Loucy (cell line): ENCODE data around the gene SYNE1.
"Not testable (repeated sequence)": the region's sequence is repeated elsewhere in the genome, so short reads cannot be mapped to it uniquely, and the experiment has no call there.

Experiments
- H2AFZ ChIP-seq: fragments of 200-600 bp; sonication (generic); 2 replicates; pipeline ENCODE4 v1.6.0; 2016; ENCODE audit warnings: antibody characterized with exemption, mild to moderate bottlenecking, low read length, moderate library complexity
- H3F3A ChIP-seq: fragments of 200-600 bp; 2 replicates; pipeline ENCODE4 v1.6.0; 2016; ENCODE audit warnings: antibody characterized with exemption, low read depth, mild to moderate bottlenecking
- H3K27me3 ChIP-seq: fragments of 200-600 bp; sonication (generic); 2 replicates; pipeline ENCODE4 v1.6.1; 2014; ENCODE audit warnings: low read length, mild to moderate bottlenecking; ENCODE audit not compliant: insufficient read depth, poor library complexity, severe bottlenecking
- H3K36me3 ChIP-seq: fragments of 200-600 bp; sonication (generic); 2 replicates; pipeline ENCODE4 v1.6.1; 2016; ENCODE audit warnings: low read length; ENCODE audit not compliant: insufficient read depth
- H3K4me1 ChIP-seq: fragments of 200-600 bp; sonication (generic); 2 replicates; pipeline ENCODE4 v1.5.1; 2014; ENCODE audit warnings: low read length, mild to moderate bottlenecking; ENCODE audit not compliant: insufficient read depth, poor library complexity, severe bottlenecking
- H3K4me2 ChIP-seq: fragments of 200-600 bp; sonication (generic); 2 replicates; pipeline ENCODE4 v1.6.0; 2014; ENCODE audit warnings: antibody characterized with exemption, low read length, low read depth, mild to moderate bottlenecking; ENCODE audit not compliant: poor library complexity, severe bottlenecking
- H3K4me3 ChIP-seq: fragments of 200-600 bp; sonication (generic); 2 replicates; pipeline ENCODE4 v1.5.1; 2014; ENCODE audit warnings: low read length, mild to moderate bottlenecking, mixed read lengths; ENCODE audit not compliant: poor library complexity, severe bottlenecking
- H3K79me2 ChIP-seq: fragments of 200-600 bp; sonication (generic); 2 replicates; pipeline ENCODE4 v1.6.1; 2014; ENCODE audit warnings: low read length; ENCODE audit not compliant: insufficient read depth
- H3K9ac ChIP-seq: fragments of 200-600 bp; sonication (generic); 2 replicates; pipeline ENCODE4 v1.6.0; 2014; ENCODE audit warnings: mild to moderate bottlenecking, low read depth, low read length, moderate library complexity; ENCODE audit not compliant: poor library complexity, severe bottlenecking
- H3K9me2 ChIP-seq: fragments of 200-600 bp; sonication (generic); replicated peaks from 2 replicates; pipeline ENCODE4 v1.6.1; 2016; ENCODE audit warnings: low read depth, low read length, mixed read lengths
- H3K9me3 ChIP-seq: fragments of 200-600 bp; sonication (generic); 2 replicates; pipeline ENCODE4 v1.6.1; 2014; ENCODE audit warnings: mild to moderate bottlenecking, antibody characterized with exemption, low read length, low read depth; ENCODE audit not compliant: insufficient read depth
- H4K20me1 ChIP-seq: fragments of 200-600 bp; sonication (generic); 2 replicates; pipeline ENCODE4 v1.6.0; 2014; ENCODE audit warnings: antibody characterized with exemption, low read length, mild to moderate bottlenecking; ENCODE audit not compliant: insufficient read depth, poor library complexity, severe bottlenecking
- CTCF ChIP-seq: fragments of 200-600 bp; sonication (generic); conservative IDR thresholded peaks from 2 replicates; pipeline ENCODE4 v1.5.1; 2014; ENCODE audit warnings: mild to moderate bottlenecking, antibody characterized with exemption, low read length
- EZH2phosphoT487 ChIP-seq: fragments of 200-600 bp; IDR thresholded peaks from 2 replicates; pipeline ENCODE4 v1.6.1; 2018; ENCODE audit warnings: antibody characterized with exemption, mild to moderate bottlenecking, moderate library complexity, borderline replicate concordance

SYNE1 gene

GRCh38 chr6:152423216-152424103 lies 213.7 kb downstream of the SYNE1 start:
- Histone ChIP-seq H3K4me1 (no peaks in the 10 kb centered on the region), H4K20me1 (no peaks in the 10 kb centered on the region), H3K9me3 (no peaks in the 10 kb centered on the region; the same call in 1 of the 2 replicates), H3K4me2 (no peak overlapping the region), H3F3A (no peaks in the 10 kb centered on the region), H3K4me3 (no peak overlapping the region), H2AFZ (no peak overlapping the region), H3K36me3 (no peaks in the 10 kb centered on the region), H3K27me3 (no peaks in the 10 kb centered on the region), H3K9ac (no peak overlapping the region), H3K9me2 (no peaks in the 10 kb centered on the region), H3K79me2 (no peaks in the 10 kb centered on the region)
- TF ChIP-seq EZH2phosphoT487 (no peak), CTCF (peak; percentile 23; the same call in 1 of the 2 replicates)

GRCh38 chr6:152421496-152421895 lies 215.7 kb downstream of the SYNE1 start:
- not testable (repeated sequence) for H3K4me1 ChIP-seq, H3K79me2 ChIP-seq, H3F3A ChIP-seq, H3K4me3 ChIP-seq, H3K27me3 ChIP-seq, H3K9me2 ChIP-seq, H4K20me1 ChIP-seq, H3K9ac ChIP-seq, H3K36me3 ChIP-seq, H3K4me2 ChIP-seq, H2AFZ ChIP-seq, H3K9me3 ChIP-seq

- no peak overlapping the region for H3K4me3 ChIP-seq
- no peaks in the 10 kb centered on the region for H3K36me3 ChIP-seq
- TF ChIP-seq EZH2phosphoT487 = no peak
- no peak for TF ChIP-seq CTCF
- H3K9me2 ChIP-seq = no peaks in the 10 kb centered on the region
- H3K9ac ChIP-seq = no peak overlapping the region
- no peaks in the 10 kb centered on the region for H3K4me1 ChIP-seq
- no peaks in the 10 kb centered on the region for H3F3A ChIP-seq
- no peaks in the 10 kb centered on the region for H3K79me2 ChIP-seq
- no peaks in the 10 kb centered on the region for H4K20me1 ChIP-seq
- H3K27me3 ChIP-seq = no peaks in the 10 kb centered on the region
- no peaks in the 10 kb centered on the region; the same call in 1 of the 2 replicates for H3K9me3 ChIP-seq
- H2AFZ ChIP-seq = no peak overlapping the region
- H3K4me2 ChIP-seq = no peak overlapping the region
Observed at GRCh38 chr6:152420696-152421095, 216.5 kb downstream of the SYNE1 start.

GRCh38 chr6:152418551-152418950 lies 218.6 kb downstream of the SYNE1 start:
- no peaks in the 10 kb centered on the region for H3K79me2 ChIP-seq
- H3K4me2 ChIP-seq = no peak overlapping the region
- H3F3A ChIP-seq = no peaks in the 10 kb centered on the region
- no peaks in the 10 kb centered on the region for H3K27me3 ChIP-seq
- no peak overlapping the region for H3K4me3 ChIP-seq
- no peaks in the 10 kb centered on the region for H3K9me2 ChIP-seq
- TF ChIP-seq EZH2phosphoT487 (no peak), CTCF (no peak)
- no peaks in the 10 kb centered on the region for H4K20me1 ChIP-seq
- no peaks in the 10 kb centered on the region; the same call in 1 of the 2 replicates for H3K9me3 ChIP-seq
- no peak overlapping the region for H3K9ac ChIP-seq
- no peak overlapping the region for H2AFZ ChIP-seq
- H3K4me1 ChIP-seq = no peaks in the 10 kb centered on the region
- H3K36me3 ChIP-seq = no peaks in the 10 kb centered on the region
